Measurements from ENCODE around the gene ZNF438. TPM values are rescaled to one million over a fixed set of nuclear protein-coding genes. Genes with fewer than 3 reads are reported as not detected.
"Not testable (repeated sequence)": the region's sequence is repeated elsewhere in the genome, so short reads cannot be mapped to it uniquely, and the experiment has no call there.

The ZNF438 gene
- polyA plus RNA-seq, 1 donor = 7.3 TPM

DNA sequence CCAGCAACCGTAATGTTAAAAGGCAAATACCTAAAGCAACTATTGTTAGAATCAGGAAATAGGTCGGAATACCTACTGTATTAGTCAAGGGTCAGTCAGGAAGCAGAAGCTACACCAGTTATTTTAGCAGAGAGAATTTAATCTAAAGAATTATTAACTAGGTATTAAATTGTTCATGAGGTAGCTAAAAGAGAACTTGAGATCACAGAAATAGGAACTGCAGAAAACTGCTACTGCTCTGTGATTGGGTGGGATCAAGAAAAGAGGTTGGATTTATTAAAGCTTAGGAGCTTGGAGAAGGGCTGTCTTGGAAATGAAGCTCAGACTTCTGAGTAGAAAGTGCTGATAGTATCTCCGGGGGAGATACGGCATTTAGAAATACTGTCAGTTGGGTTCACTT lies 20.0 kb upstream of the ZNF438 start:
- no peak for DNase-seq
- 100% methylated on average over 1 of the region's 4 CpGs for WGBS (ENCODE audit: insufficient coverage, low lambda C conversion rate)
- Histone ChIP-seq H3K36me3 (ENCODE audit: control insufficient read depth, insufficient read depth, low read length) (no peaks in the 10 kb centered on the region), H3K4me3 (ENCODE audit: low read length) (no peak overlapping the region), H3K27me3 (ENCODE audit: control insufficient read depth, insufficient read depth, low read length) (no peaks in the 10 kb centered on the region), H3K9me3 (ENCODE audit: control insufficient read depth, low read depth, low read length) (peaks cover 8% of the 10 kb centered on the region), H3K4me1 (ENCODE audit: control insufficient read depth, insufficient read depth, low read length) (no peaks in the 10 kb centered on the region), H3K27ac (ENCODE audit: low read length) (no peak overlapping the region)

DNA sequence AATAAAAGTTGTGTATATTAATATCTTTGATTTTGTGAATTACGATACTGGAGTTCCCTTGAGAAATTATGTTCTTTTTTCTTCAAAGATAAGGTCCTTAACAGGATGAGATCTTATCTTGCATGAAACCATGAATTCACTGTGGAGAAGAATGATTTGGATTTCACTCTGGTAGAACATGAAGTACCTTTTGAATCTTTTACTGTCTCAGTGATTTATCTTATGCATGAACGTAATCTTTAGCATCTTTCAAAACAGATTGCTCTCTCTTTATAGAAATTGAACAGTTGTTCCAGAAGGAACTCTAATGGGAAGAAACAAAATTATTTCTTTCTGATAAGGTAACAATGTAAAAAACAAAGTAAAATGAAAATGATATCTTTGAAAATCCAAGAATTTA lies 11.0 kb upstream of the ZNF438 start:
- no CpG with 5 or more reads among the region's 2 CpGs for WGBS (ENCODE audit: insufficient coverage, low lambda C conversion rate)
- DNase-seq = no peak
- H3K36me3 ChIP-seq (ENCODE audit: control insufficient read depth, insufficient read depth, low read length) = no peaks in the 10 kb centered on the region
- H3K4me3 ChIP-seq (ENCODE audit: low read length) = no peak overlapping the region
- no peaks in the 10 kb centered on the region for H3K27me3 ChIP-seq (ENCODE audit: control insufficient read depth, insufficient read depth, low read length)
- no peaks in the 10 kb centered on the region for H3K4me1 ChIP-seq (ENCODE audit: control insufficient read depth, insufficient read depth, low read length)
- no peak overlapping the region for H3K27ac ChIP-seq (ENCODE audit: low read length)
- no peaks in the 10 kb centered on the region for H3K9me3 ChIP-seq (ENCODE audit: control insufficient read depth, low read depth, low read length)

DNA sequence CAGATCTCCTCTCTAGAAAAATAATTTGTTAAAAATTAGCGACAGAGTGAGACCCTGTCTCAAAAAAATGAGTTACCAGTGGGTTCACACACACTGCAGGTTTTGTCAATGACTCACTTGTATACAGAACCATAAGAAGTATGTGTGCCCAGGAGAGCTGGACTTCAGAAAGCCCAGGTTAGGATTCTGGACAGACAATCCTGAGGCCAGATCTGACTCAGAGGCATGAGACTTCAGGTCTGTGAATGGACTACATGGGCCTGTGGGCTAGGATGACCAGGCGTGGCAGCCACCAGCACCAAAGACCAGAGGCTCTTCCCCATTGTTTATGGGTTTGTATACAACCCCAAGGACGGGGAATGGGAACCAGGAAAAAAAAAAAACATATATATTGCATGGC lies 9.3 kb upstream of the ZNF438 start:
- H3K27me3 ChIP-seq (ENCODE audit: control insufficient read depth, insufficient read depth, low read length) = no peaks in the 10 kb centered on the region
- no CpG with 5 or more reads among the region's 3 CpGs for WGBS (ENCODE audit: insufficient coverage, low lambda C conversion rate)
- no peaks in the 10 kb centered on the region for H3K4me1 ChIP-seq (ENCODE audit: control insufficient read depth, insufficient read depth, low read length)
- H3K4me3 ChIP-seq (ENCODE audit: low read length) = no peak overlapping the region
- H3K9me3 ChIP-seq (ENCODE audit: control insufficient read depth, low read depth, low read length) = no peaks in the 10 kb centered on the region
- no peaks in the 10 kb centered on the region for H3K36me3 ChIP-seq (ENCODE audit: control insufficient read depth, insufficient read depth, low read length)
- H3K27ac ChIP-seq (ENCODE audit: low read length) = no peak overlapping the region
- no peak for DNase-seq

DNA sequence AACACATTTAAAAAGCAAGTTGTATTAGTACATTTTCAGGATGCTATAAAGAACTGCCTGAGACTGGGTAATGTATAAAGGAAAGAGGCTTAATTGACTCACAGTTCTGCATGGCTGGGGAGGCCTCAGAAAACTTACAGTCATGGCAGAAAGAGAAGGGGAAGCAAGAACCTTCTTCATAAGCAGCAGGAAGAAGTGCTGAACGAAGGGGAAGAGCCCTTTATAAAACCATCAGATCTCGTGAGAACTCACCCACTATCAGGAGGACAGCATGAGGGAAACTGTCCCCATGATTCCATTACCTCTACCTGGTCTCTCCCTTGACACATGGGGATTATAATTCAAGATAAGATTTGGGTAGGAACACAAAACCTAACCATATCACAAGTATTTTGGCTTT lies 7.3 kb upstream of the ZNF438 start:
- not testable (repeated sequence) for H3K27me3 ChIP-seq (ENCODE audit: control insufficient read depth, insufficient read depth, low read length); H3K4me3 ChIP-seq (ENCODE audit: low read length); H3K4me1 ChIP-seq (ENCODE audit: control insufficient read depth, insufficient read depth, low read length); DNase-seq; H3K36me3 ChIP-seq (ENCODE audit: control insufficient read depth, insufficient read depth, low read length); H3K27ac ChIP-seq (ENCODE audit: low read length); H3K9me3 ChIP-seq (ENCODE audit: control insufficient read depth, low read depth, low read length)
- WGBS (ENCODE audit: insufficient coverage, low lambda C conversion rate) = no CpG with 5 or more reads among the region's 2 CpGs

DNA sequence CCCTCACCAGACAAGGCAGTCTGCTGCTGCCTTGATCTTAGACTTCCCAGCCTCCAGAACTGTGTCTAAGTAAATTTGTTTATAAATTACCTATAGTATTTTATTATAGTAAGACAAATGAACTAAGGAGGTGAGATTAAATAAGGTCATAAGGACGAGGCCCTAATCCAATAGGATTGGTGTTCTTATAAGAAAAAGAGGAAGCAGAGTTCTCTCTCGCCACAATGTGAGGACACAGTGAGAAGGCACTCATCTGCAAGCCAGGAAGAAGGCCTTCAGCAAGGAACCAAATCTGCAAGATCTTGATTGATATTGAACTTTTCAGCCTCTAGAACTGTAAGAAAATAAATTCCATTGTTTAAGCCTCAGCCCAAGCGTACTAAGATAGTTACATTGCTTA lies 6.1 kb upstream of the ZNF438 start:
- Histone ChIP-seq H3K4me1 (ENCODE audit: control insufficient read depth, insufficient read depth, low read length) (peaks cover 2% of the 10 kb centered on the region), H3K4me3 (ENCODE audit: low read length) (no peak overlapping the region), H3K27ac (ENCODE audit: low read length) (no peak overlapping the region), H3K9me3 (ENCODE audit: control insufficient read depth, low read depth, low read length) (no peaks in the 10 kb centered on the region), H3K27me3 (ENCODE audit: control insufficient read depth, insufficient read depth, low read length) (no peaks in the 10 kb centered on the region), H3K36me3 (ENCODE audit: control insufficient read depth, insufficient read depth, low read length) (no peaks in the 10 kb centered on the region)
- WGBS (ENCODE audit: insufficient coverage, low lambda C conversion rate) = 100% methylated on average over 1 of the region's 3 CpGs
- no peak for DNase-seq

DNA sequence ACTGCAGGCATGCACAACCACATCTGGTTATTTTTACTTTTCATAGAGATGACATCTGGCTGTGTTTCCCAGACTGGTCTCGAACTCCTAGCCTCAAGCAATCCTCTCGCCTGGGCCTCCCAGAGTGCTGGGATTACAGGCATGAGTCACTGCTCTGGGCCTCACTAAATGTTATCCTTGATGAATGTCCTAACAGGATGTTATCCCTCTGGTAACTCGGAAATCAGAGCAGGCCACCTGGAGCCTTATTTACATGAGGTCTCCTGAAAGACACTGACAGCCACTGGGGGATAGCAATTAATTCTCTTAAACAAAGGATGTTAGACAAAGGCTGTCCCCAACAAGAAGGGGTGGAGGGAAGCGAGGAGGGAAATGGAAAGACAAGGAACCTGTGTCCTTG lies 4.5 kb upstream of the ZNF438 start:
- Histone ChIP-seq H3K27ac (ENCODE audit: low read length) (no peak overlapping the region), H3K4me3 (ENCODE audit: low read length) (no peak overlapping the region), H3K4me1 (ENCODE audit: control insufficient read depth, insufficient read depth, low read length) (peaks cover 2% of the 10 kb centered on the region), H3K36me3 (ENCODE audit: control insufficient read depth, insufficient read depth, low read length) (no peaks in the 10 kb centered on the region), H3K27me3 (ENCODE audit: control insufficient read depth, insufficient read depth, low read length) (no peaks in the 10 kb centered on the region), H3K9me3 (ENCODE audit: control insufficient read depth, low read depth, low read length) (no peaks in the 10 kb centered on the region)
- no CpG with 5 or more reads among the region's 4 CpGs for WGBS (ENCODE audit: insufficient coverage, low lambda C conversion rate)
- DNase-seq = no peak

DNA sequence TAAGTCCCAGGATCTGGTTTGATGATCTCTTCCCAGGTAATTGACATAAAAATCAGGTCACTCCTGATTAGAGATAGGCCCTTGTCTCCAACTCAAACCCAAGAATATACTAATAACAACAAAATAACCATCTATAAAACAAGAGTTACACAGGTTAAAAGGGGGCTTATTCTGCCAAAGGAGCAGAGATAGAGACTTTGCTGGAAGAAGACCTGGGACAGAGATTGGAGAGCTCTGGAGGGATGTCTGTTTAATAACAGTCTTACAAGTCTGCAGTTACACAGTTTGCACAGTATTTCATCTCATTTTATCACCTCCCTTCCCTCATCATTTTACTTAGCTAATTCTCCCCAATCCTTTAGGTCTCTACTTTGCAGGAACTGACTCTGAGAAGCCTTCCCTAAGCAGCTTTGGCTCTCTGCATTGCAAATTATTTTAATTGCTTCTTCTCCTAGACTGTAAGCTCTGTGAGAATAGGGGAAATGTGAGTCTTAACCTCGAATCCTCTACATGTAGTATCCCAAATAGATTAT lies 3.7 kb upstream of the ZNF438 start:
- Histone ChIP-seq H3K36me3 (ENCODE audit: control insufficient read depth, insufficient read depth, low read length) (no peaks in the 10 kb centered on the region), H3K4me3 (ENCODE audit: low read length) (no peak overlapping the region), H3K9me3 (ENCODE audit: control insufficient read depth, low read depth, low read length) (no peaks in the 10 kb centered on the region), H3K27ac (ENCODE audit: low read length) (no peak overlapping the region), H3K4me1 (ENCODE audit: control insufficient read depth, insufficient read depth, low read length) (peaks cover 6% of the 10 kb centered on the region), H3K27me3 (ENCODE audit: control insufficient read depth, insufficient read depth, low read length) (no peaks in the 10 kb centered on the region)
- no CpG with 5 or more reads among the region's 1 CpG for WGBS (ENCODE audit: insufficient coverage, low lambda C conversion rate)
- no peak for DNase-seq

DNA sequence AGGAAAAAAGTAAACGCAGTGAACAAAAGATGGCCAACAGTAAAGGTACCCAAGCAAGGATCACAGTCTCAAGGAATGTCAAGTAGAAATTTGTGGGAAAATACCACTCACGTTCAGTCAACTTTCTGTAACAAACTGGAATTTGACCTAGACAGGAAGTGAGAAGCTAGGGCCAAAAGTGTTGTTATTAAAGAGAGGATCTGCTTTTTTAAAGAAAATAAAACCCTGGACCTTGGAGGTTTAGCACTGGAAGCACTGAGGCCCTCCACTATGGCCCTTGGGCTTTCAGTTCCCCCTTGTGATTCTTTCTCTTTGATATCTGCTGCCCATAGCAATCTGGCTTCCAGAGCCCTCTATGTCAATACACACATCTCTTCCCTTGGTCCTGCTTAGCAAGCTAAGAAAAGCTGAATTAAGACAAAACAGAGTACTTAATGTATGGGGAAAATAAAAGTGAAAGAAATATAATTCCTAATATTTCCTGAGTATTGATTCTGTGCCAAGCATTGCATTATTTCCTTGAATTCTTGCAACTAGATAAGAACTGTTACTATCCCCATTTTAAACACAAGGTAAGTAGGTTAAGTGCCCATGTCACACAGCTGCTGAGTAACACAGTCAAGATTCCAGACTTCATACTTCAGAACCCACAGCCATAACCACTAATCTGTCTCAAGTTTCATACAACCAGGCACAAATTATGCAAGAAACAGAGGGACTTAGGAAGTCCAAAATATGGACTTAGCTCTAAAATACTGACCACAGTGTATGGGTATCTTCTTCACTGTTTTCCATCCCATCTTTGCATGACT lies 2.6 kb upstream of the ZNF438 start:
- Histone ChIP-seq H3K36me3 (ENCODE audit: control insufficient read depth, insufficient read depth, low read length) (no peaks in the 10 kb centered on the region), H3K9me3 (ENCODE audit: control insufficient read depth, low read depth, low read length) (no peaks in the 10 kb centered on the region), H3K4me3 (ENCODE audit: low read length) (no peak overlapping the region), H3K4me1 (ENCODE audit: control insufficient read depth, insufficient read depth, low read length) (peaks cover 6% of the 10 kb centered on the region), H3K27me3 (ENCODE audit: control insufficient read depth, insufficient read depth, low read length) (no peaks in the 10 kb centered on the region), H3K27ac (ENCODE audit: low read length) (no peak overlapping the region)
- DNase-seq = no peak
- 40% methylated on average over 1 of the region's 2 CpGs for WGBS (ENCODE audit: insufficient coverage, low lambda C conversion rate)

DNA sequence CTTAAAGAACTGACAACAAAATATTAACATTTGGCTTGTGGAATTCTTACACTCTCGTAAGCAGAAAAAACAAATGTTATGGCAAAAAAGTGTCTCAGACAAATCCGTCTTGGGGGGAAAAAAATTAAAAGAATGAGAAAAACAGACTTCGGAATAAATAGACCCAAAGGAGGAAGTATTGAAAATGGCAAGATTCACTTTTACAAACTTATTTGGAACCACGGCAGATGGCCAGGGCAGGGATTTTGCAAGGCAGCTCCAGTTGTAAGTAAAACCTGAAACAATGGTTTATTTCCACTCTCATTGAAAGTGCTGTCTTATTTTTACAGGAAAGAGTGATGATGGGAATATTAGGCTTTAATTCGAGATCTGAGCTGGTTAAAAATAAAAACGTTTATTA lies 1.5 kb upstream of the ZNF438 start:
- DNase-seq = no peak
- Histone ChIP-seq H3K9me3 (ENCODE audit: control insufficient read depth, low read depth, low read length) (no peaks in the 10 kb centered on the region), H3K4me3 (ENCODE audit: low read length) (no peak overlapping the region), H3K4me1 (ENCODE audit: control insufficient read depth, insufficient read depth, low read length) (peaks cover 6% of the 10 kb centered on the region), H3K27me3 (ENCODE audit: control insufficient read depth, insufficient read depth, low read length) (no peaks in the 10 kb centered on the region), H3K27ac (ENCODE audit: low read length) (no peak overlapping the region), H3K36me3 (ENCODE audit: control insufficient read depth, insufficient read depth, low read length) (no peaks in the 10 kb centered on the region)
- 87% methylated on average over 5 of the region's 6 CpGs for WGBS (ENCODE audit: insufficient coverage, low lambda C conversion rate)

DNA sequence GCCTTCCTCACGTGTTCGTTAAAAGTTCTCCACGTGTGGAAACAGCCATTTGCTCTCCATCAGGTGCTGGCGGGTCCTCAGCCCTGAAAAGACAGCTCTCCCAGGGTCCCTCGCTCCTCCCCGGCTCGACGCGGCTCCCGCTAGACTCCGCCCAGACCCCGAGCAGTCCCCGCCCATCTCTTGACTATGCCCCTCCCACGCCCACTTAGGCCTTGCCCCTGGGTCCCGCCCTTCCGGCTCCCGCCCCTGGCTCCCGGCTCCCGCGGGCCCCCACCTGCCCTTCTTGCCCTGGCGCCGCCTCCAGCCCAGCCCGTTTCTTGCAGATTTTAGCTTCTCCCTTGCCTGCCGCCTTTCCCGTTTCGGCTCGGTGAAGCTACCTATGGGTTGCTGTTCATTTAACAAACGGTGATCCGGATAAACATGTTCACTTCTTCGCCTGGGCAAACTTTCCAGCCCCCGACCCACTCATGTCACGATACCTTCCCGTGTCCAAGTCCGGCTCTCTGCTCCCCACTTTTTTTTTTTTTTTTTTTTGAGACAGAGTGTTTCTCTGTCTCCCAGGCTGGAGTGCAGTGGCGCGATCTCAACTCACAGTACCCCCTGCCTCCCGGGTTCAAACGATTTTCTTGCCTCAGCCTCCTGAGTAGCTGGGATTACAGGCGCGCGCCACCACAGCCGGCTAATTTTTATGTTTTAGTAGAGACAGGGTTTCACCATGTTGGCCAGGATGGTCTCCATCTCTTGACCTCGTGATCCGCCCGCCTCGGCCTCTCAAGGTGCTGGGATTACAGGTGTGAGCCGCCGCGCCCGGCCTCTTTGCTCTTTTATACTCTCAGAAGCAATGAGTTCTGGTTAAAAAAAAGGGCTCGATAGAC lies 830 bp upstream of the ZNF438 start:
- Histone ChIP-seq H3K36me3 (ENCODE audit: control insufficient read depth, insufficient read depth, low read length) (no peaks in the 10 kb centered on the region), H3K4me3 (ENCODE audit: low read length) (peak overlapping the region; percentile 91), H3K27ac (ENCODE audit: low read length) (peak overlapping the region; percentile 100), H3K9me3 (ENCODE audit: control insufficient read depth, low read depth, low read length) (no peaks in the 10 kb centered on the region), H3K4me1 (ENCODE audit: control insufficient read depth, insufficient read depth, low read length) (peaks cover 6% of the 10 kb centered on the region), H3K27me3 (ENCODE audit: control insufficient read depth, insufficient read depth, low read length) (no peaks in the 10 kb centered on the region)
- 15% methylated on average over 8 of the region's 51 CpGs for WGBS (ENCODE audit: insufficient coverage, low lambda C conversion rate)
- peak; percentile 94 to 96 for DNase-seq

Measured in large intestine (tissue), 3 donors.